ENCODE results near the gene CARMIL3. TPM values are rescaled to one million over a fixed set of nuclear protein-coding genes. Genes with fewer than 3 reads are reported as not detected.

The CARMIL3 gene
- total RNA-seq, 1 experiment from 2014 or later = 1.00 TPM

- peak; percentile 98 to 99 for DNase-seq
- ChIA-PET POLR2A (interaction anchor here (0.6 to 3.3 kb wide), 21 partner anchors 11 to 794 kb away, joined by 3 to 72 read pairs (median 5); partner anchors contain the start of genes CARMIL3, CHMP4A, DHRS4L2 and EMC9), CTCF (interaction anchor here (1.0 to 3.3 kb wide), 14 partner anchors 9 to 1046 kb away, joined by 3 to 26 read pairs (median 5); partner anchors contain the start of genes EMC9, IRF9, PCK2 and PSME1)
- BruUV-seq (replicated peaks) = no TSS peak
- Mint-ChIP-seq H3K4me3 (ENCODE audit: unreplicated experiment) (peak within 1 kb of the TSS; percentile 100), H3K27me3 (ENCODE audit: insufficient read depth, unreplicated experiment) (no peaks in the 10 kb centered on the region), H3K4me1 (ENCODE audit: low read depth, unreplicated experiment) (peaks cover 13% of the 10 kb centered on the region), H3K27ac (ENCODE audit: unreplicated experiment) (peak within 1 kb of the TSS; percentile 98), H3K9me3 (ENCODE audit: unreplicated experiment) (no peaks in the 10 kb centered on the region), H3K36me3 (ENCODE audit: insufficient read depth, unreplicated experiment) (peaks cover 35% of the 10 kb centered on the region)
- H3K4me3 ChIP-seq (ENCODE audit: low read depth, low read length) = peak within 1 kb of the TSS; percentile 77
- no peak for TF ChIP-seq CTCF (IDR thresholded peaks at IDR 0.05; ENCODE audit: insufficient read depth in 1 of 2, low read depth in 1 of 2, low read length in 1 of 2, severe bottlenecking in 1 of 2, unreplicated experiment in 1 of 2)
- peaks cover 3% of the 10 kb centered on the region; the same call in 1 of the 2 replicates for H3K36me3 ChIP-seq (ENCODE audit: control insufficient read depth, insufficient read depth, low read length)
- intact Hi-C loops (cut with micrococcal nuclease; ENCODE audit: unreplicated experiment) = loop anchor here (1.0 to 2.0 kb wide), 6 partner anchors 20 to 74 kb away; partner anchors contain the start of genes EMC9, IPO4, IRF9 and PCK2
- no peaks in the 10 kb centered on the region for H3K27me3 ChIP-seq (replicated peaks; ENCODE audit: control insufficient read depth, insufficient read depth, low read length)
- no peaks in the 10 kb centered on the region for H3K9me3 ChIP-seq
- no peaks in the 10 kb centered on the region for H3K4me1 ChIP-seq
Observed at GRCh38 chr14:24114532-24115421, 63.0 kb downstream of the CARMIL3 start, which contains the start of the genes DCAF11 and NRL. TSS of gene DCAF11 (plus strand) at chr14:24114777. CDS start at chr14:24115595, 818 bp downstream. TSS of gene NRL (minus strand) at chr14:24114949. CDS start at chr14:24082848, 32,101 bp downstream.

- H3K36me3 Mint-ChIP-seq (ENCODE audit: insufficient read depth, unreplicated experiment) = peaks cover 36% of the 10 kb centered on the region
- POLR2A ChIA-PET = interaction anchor here (0.6 to 3.3 kb wide), 15 partner anchors 10 to 794 kb away, joined by 3 to 72 read pairs (median 5); partner anchors contain the start of genes CARMIL3, EMC9, IPO4 and IRF9
- Histone ChIP-seq H3K27me3 (replicated peaks; ENCODE audit: control insufficient read depth, insufficient read depth, low read length) (no peaks in the 10 kb centered on the region), H3K36me3 (ENCODE audit: control insufficient read depth, insufficient read depth, low read length) (peaks cover 4% of the 10 kb centered on the region), H3K4me3 (ENCODE audit: low read depth, low read length) (peak overlapping the region; percentile 74), H3K9me3 (no peaks in the 10 kb centered on the region), H3K4me1 (no peaks in the 10 kb centered on the region)
- peak overlapping the region; percentile 100 for H3K4me3 Mint-ChIP-seq (ENCODE audit: unreplicated experiment)
- intact Hi-C loops (cut with micrococcal nuclease; ENCODE audit: unreplicated experiment) = loop anchor here (1.0 to 2.0 kb wide), 3 partner anchors 21 to 73 kb away; partner anchors contain the start of genes IPO4, PSME1 and PSME2
- peak overlapping the region; percentile 98 for H3K27ac Mint-ChIP-seq (ENCODE audit: unreplicated experiment)
- no peaks in the 10 kb centered on the region for H3K9me3 Mint-ChIP-seq (ENCODE audit: unreplicated experiment)
- CTCF ChIA-PET = interaction anchor here (1.1 to 3.3 kb wide), 12 partner anchors 10 to 1047 kb away, joined by 3 to 26 read pairs (median 7); partner anchors contain the start of genes EMC9, IRF9, PCK2 and PSME1
- TF ChIP-seq CTCF (IDR thresholded peaks at IDR 0.05; ENCODE audit: insufficient read depth in 1 of 2, low read depth in 1 of 2, low read length in 1 of 2, severe bottlenecking in 1 of 2, unreplicated experiment in 1 of 2) = no peak
- peaks cover 13% of the 10 kb centered on the region for H3K4me1 Mint-ChIP-seq (ENCODE audit: low read depth, unreplicated experiment)
- TSS peak; percentile 68 for BruUV-seq (replicated peaks)
- no peak for DNase-seq
- H3K27me3 Mint-ChIP-seq (ENCODE audit: insufficient read depth, unreplicated experiment) = no peaks in the 10 kb centered on the region
Observed at GRCh38 chr14:24115422-24116127, 63.8 kb downstream of the CARMIL3 start.
